ENCODE results near the gene SHMT1.
A peak's percentile ranks its signal among the peaks of the same experiment; 100 is the strongest.

The SHMT1 gene

GRCh38 chr17:18328643-18329204 lies 34.6 kb downstream of the SHMT1 start:
- no peak for DNase-seq (ENCODE audit: low read depth, low spot score)
- H3K27ac ChIP-seq = no peak overlapping the region

- H3K27ac ChIP-seq = no peak overlapping the region
- no peak for DNase-seq (ENCODE audit: low read depth, low spot score)
Measured at GRCh38 chr17:18327556-18327955, 35.8 kb downstream of the SHMT1 start.

GRCh38 chr17:18327093-18327492 lies 36.3 kb downstream of the SHMT1 start:
- no peak overlapping the region for H3K27ac ChIP-seq
- no peak for DNase-seq (ENCODE audit: low read depth, low spot score)

GRCh38 chr17:18326572-18326971 lies 36.8 kb downstream of the SHMT1 start:
- no peak overlapping the region for H3K27ac ChIP-seq
- no peak for DNase-seq (ENCODE audit: low read depth, low spot score)

GRCh38 chr17:18326039-18326438 lies 37.3 kb downstream of the SHMT1 start:
- no peak overlapping the region for H3K27ac ChIP-seq
- DNase-seq (ENCODE audit: low read depth, low spot score) = no peak

GRCh38 chr17:18324140-18325050 lies 39.0 kb downstream of the SHMT1 start:
- no peak for DNase-seq (ENCODE audit: low read depth, low spot score)
- H3K27ac ChIP-seq = no peak overlapping the region

- DNase-seq (ENCODE audit: low read depth, low spot score) = no peak
- no peak overlapping the region for H3K27ac ChIP-seq
Measured at GRCh38 chr17:18323507-18324139, 39.7 kb downstream of the SHMT1 start.

GRCh38 chr17:18323007-18323406 lies 40.3 kb downstream of the SHMT1 start:
- no peak overlapping the region for H3K27ac ChIP-seq
- DNase-seq (ENCODE audit: low read depth, low spot score) = no peak

- DNase-seq (ENCODE audit: low read depth, low spot score) = no peak
- no peak overlapping the region for H3K27ac ChIP-seq
Measured at GRCh38 chr17:18322522-18322921, 40.8 kb downstream of the SHMT1 start.

- DNase-seq (ENCODE audit: low read depth, low spot score) = no peak
- H3K27ac ChIP-seq = no peak overlapping the region
Measured at GRCh38 chr17:18321309-18321708, 42.0 kb downstream of the SHMT1 start.

GRCh38 chr17:18320301-18320700 lies 43.0 kb downstream of the SHMT1 start:
- no peak for DNase-seq (ENCODE audit: low read depth, low spot score)
- H3K27ac ChIP-seq = no peak overlapping the region

- H3K27ac ChIP-seq = no peak overlapping the region
- peak; percentile 10 for DNase-seq (ENCODE audit: low read depth, low spot score)
Measured at GRCh38 chr17:18319604-18320256, 43.6 kb downstream of the SHMT1 start.

- H3K27ac ChIP-seq = no peak overlapping the region
- DNase-seq (ENCODE audit: low read depth, low spot score) = no peak
Measured at GRCh38 chr17:18318771-18319450, 44.4 kb downstream of the SHMT1 start.

- no peak overlapping the region for H3K27ac ChIP-seq
- DNase-seq (ENCODE audit: low read depth, low spot score) = no peak
Measured at GRCh38 chr17:18318117-18318516, 45.2 kb downstream of the SHMT1 start.

GRCh38 chr17:18315961-18316360 lies 47.4 kb downstream of the SHMT1 start:
- DNase-seq (ENCODE audit: low read depth, low spot score) = no peak
- H3K27ac ChIP-seq = peak overlapping the region; percentile 93

GRCh38 chr17:18315562-18315922 lies 47.8 kb downstream of the SHMT1 start:
- DNase-seq (ENCODE audit: low read depth, low spot score) = no peak
- H3K27ac ChIP-seq = peak overlapping the region; percentile 93

- peak within 1 kb of the TSS; percentile 93 for H3K27ac ChIP-seq
- DNase-seq (ENCODE audit: low read depth, low spot score) = peak; percentile 93
Measured at GRCh38 chr17:18314731-18315561, 48.4 kb downstream of the SHMT1 start, which contains the start of the genes SMCR8 and TOP3A. Gene SMCR8 (plus strand): TSS chr17:18315293. CDS start chr17:18315790, 497 bp downstream. Gene TOP3A (minus strand): TSS chr17:18314994. CDS start chr17:18314778, 216 bp downstream.

- peak overlapping the region; percentile 93 for H3K27ac ChIP-seq
- no peak for DNase-seq (ENCODE audit: low read depth, low spot score)
Measured at GRCh38 chr17:18314059-18314730, 49.2 kb downstream of the SHMT1 start.

- no peak overlapping the region for H3K27ac ChIP-seq
- no peak for DNase-seq (ENCODE audit: low read depth, low spot score)
Measured at GRCh38 chr17:18309202-18309601, 54.1 kb downstream of the SHMT1 start.
